WTC11 (cell line): Measurements from ENCODE around the gene ABCB8. TPM values are rescaled to one million over a fixed set of nuclear protein-coding genes. Genes with fewer than 3 reads are reported as not detected.

Experiments
- ATAC-seq: fragments of 200-7000 bp; cut with Tn5 transposase; 2 replicates; pipeline ENCODE4 v1.10.0; 2021; ENCODE audit warnings: mild to moderate bottlenecking, moderate library complexity
- CTCF ChIA-PET: fragments of 300-600 bp; sonication (Branson Sonifier 250); formaldehyde crosslinking; loops from one replicate; lab custom pipeline; 2021; ENCODE audit warnings: antibody characterized with exemption; lab: Charles Lee
- POLR2A ChIA-PET: fragments of 350-600 bp; sonication (Branson Sonifier 250); formaldehyde crosslinking; loops from one replicate; lab custom pipeline; 2021; ENCODE audit warnings: antibody characterized with exemption; lab: Charles Lee
- DNase-seq: peaks from one replicate; pipeline ENCODE4 v3.0.0; 2021; ENCODE audit warnings: low spot score
- H3K27ac Mint-ChIP-seq: 2 replicates; pipeline ENCODE4 v1.8.0; 2021; ENCODE audit warnings: mixed read lengths
- H3K27me3 Mint-ChIP-seq: 2 replicates; pipeline ENCODE4 v1.8.0; 2021; ENCODE audit warnings: low read depth, mild to moderate bottlenecking, moderate library complexity, mixed read lengths
- H3K36me3 Mint-ChIP-seq: 2 replicates; pipeline ENCODE4 v1.8.0; 2021; ENCODE audit warnings: mixed read lengths
- H3K4me1 Mint-ChIP-seq: 2 replicates; pipeline ENCODE4 v1.8.0; 2022; ENCODE audit warnings: mixed read lengths
- H3K4me3 Mint-ChIP-seq: 2 replicates; pipeline ENCODE4 v1.8.0; 2021; ENCODE audit warnings: mild to moderate bottlenecking, moderate library complexity, mixed read lengths
- H3K9me3 Mint-ChIP-seq: 2 replicates; pipeline ENCODE4 v1.8.0; 2021; ENCODE audit warnings: mixed read lengths
- ATF1 ChIP-seq: sonication (generic); formaldehyde crosslinking; IDR thresholded peaks from 2 replicates; pipeline ENCODE4 v1.8.1; 2023; ENCODE audit warnings: mild to moderate bottlenecking, moderate library complexity, missing genetic modification reagents
- E2F1 ChIP-seq: sonication (generic); formaldehyde crosslinking; IDR thresholded peaks from 2 replicates; pipeline ENCODE4 v1.8.0; 2022; ENCODE audit warnings: mild to moderate bottlenecking, missing genetic modification reagents
- ELF4 ChIP-seq: sonication (generic); formaldehyde crosslinking; IDR thresholded peaks from 2 replicates; pipeline ENCODE4 v1.8.1; 2022; ENCODE audit warnings: low read depth, mild to moderate bottlenecking, moderate library complexity, missing genetic modification reagents
- ETV6 ChIP-seq: sonication (generic); formaldehyde crosslinking; IDR thresholded peaks from 2 replicates; pipeline ENCODE4 v1.8.1; 2022; ENCODE audit warnings: mild to moderate bottlenecking, missing genetic modification reagents
- FOXJ3 ChIP-seq: sonication (generic); formaldehyde crosslinking; IDR thresholded peaks from 2 replicates; pipeline ENCODE4 v1.9.0; 2021; ENCODE audit warnings: missing genetic modification reagents, mild to moderate bottlenecking, borderline replicate concordance
- HMGA2 ChIP-seq: fragments of 250-450 bp; sonication (Bioruptor Pico); IDR thresholded peaks from 2 replicates; pipeline ENCODE4 v1.4.0; 2021; ENCODE audit warnings: mild to moderate bottlenecking, moderate library complexity
- JAZF1 ChIP-seq: fragments of 250-450 bp; sonication (Bioruptor Pico); IDR thresholded peaks from 2 replicates; pipeline ENCODE4 v1.9.0; 2021; ENCODE audit warnings: moderate library complexity, mild to moderate bottlenecking, inconsistent platforms
- NFE2L1 ChIP-seq: sonication (generic); formaldehyde crosslinking; IDR thresholded peaks from 2 replicates; pipeline ENCODE4 v1.8.1; 2023; ENCODE audit warnings: missing genetic modification reagents
- STAT6 ChIP-seq: sonication (generic); formaldehyde crosslinking; conservative IDR thresholded peaks from 2 replicates; pipeline ENCODE4 v1.8.1; 2023; ENCODE audit warnings: mild to moderate bottlenecking, low read depth, missing genetic modification reagents, moderate library complexity
- TEAD4 ChIP-seq: sonication (generic); formaldehyde crosslinking; IDR thresholded peaks from 2 replicates; pipeline ENCODE4 v1.8.0; 2022; ENCODE audit warnings: mild to moderate bottlenecking, missing genetic modification reagents
- TP53 ChIP-seq: sonication (generic); formaldehyde crosslinking; IDR thresholded peaks from 2 replicates; pipeline ENCODE4 v1.8.1; 2023; ENCODE audit warnings: mild to moderate bottlenecking, missing genetic modification reagents
- ZNF232 ChIP-seq: sonication (generic); formaldehyde crosslinking; IDR thresholded peaks from 2 replicates; pipeline ENCODE4 v1.8.0; 2022; ENCODE audit warnings: mild to moderate bottlenecking, missing genetic modification reagents
- total RNA-seq: library from RNA; stranded (reverse); gene quantifications from 3 replicates; pipeline ENCODE4 v1.2.3, GENCODE V29; 2021
- TF ChIP-seq, protein P1 (sequence below): fragments of 250-450 bp; sonication (Bioruptor Pico); IDR thresholded peaks from 2 replicates; pipeline ENCODE4 v1.9.0; 2021; ENCODE audit warnings: mild to moderate bottlenecking
- TF ChIP-seq, protein P2 (sequence below): sonication (generic); formaldehyde crosslinking; IDR thresholded peaks from 2 replicates; pipeline ENCODE4 v1.8.0; 2023; ENCODE audit warnings: mild to moderate bottlenecking, missing genetic modification reagents
- TF ChIP-seq, protein P3 (sequence below): fragments of 250-450 bp; sonication (Bioruptor Pico); conservative IDR thresholded peaks from 2 replicates; pipeline ENCODE4 v1.9.0; 2021; ENCODE audit warnings: mild to moderate bottlenecking

ABCB8 gene
- total RNA-seq, 1 experiment from 2014 or later: 35.9 TPM

GRCh38 chr7:151000897-151001495 is 27.3 kb upstream of the ABCB8 start:
- H3K36me3 Mint-ChIP-seq: no peaks in the 10 kb centered on the region
- ChIA-PET CTCF (interaction anchor here (5.5 kb wide), 1 partner anchor 9 kb away, joined by 61 read pairs; no protein-coding TSS in a partner anchor), POLR2A (no interaction called here)
- ATAC-seq (no peak), DNase-seq (no peak)
- H3K9me3 Mint-ChIP-seq: no peaks in the 10 kb centered on the region
- TF ChIP-seq, protein P1, sequence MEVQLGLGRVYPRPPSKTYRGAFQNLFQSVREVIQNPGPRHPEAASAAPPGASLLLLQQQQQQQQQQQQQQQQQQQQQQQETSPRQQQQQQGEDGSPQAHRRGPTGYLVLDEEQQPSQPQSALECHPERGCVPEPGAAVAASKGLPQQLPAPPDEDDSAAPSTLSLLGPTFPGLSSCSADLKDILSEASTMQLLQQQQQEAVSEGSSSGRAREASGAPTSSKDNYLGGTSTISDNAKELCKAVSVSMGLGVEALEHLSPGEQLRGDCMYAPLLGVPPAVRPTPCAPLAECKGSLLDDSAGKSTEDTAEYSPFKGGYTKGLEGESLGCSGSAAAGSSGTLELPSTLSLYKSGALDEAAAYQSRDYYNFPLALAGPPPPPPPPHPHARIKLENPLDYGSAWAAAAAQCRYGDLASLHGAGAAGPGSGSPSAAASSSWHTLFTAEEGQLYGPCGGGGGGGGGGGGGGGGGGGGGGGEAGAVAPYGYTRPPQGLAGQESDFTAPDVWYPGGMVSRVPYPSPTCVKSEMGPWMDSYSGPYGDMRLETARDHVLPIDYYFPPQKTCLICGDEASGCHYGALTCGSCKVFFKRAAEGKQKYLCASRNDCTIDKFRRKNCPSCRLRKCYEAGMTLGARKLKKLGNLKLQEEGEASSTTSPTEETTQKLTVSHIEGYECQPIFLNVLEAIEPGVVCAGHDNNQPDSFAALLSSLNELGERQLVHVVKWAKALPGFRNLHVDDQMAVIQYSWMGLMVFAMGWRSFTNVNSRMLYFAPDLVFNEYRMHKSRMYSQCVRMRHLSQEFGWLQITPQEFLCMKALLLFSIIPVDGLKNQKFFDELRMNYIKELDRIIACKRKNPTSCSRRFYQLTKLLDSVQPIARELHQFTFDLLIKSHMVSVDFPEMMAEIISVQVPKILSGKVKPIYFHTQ (CRISPR knock-in tag): no peak
- TF ChIP-seq, protein P2, sequence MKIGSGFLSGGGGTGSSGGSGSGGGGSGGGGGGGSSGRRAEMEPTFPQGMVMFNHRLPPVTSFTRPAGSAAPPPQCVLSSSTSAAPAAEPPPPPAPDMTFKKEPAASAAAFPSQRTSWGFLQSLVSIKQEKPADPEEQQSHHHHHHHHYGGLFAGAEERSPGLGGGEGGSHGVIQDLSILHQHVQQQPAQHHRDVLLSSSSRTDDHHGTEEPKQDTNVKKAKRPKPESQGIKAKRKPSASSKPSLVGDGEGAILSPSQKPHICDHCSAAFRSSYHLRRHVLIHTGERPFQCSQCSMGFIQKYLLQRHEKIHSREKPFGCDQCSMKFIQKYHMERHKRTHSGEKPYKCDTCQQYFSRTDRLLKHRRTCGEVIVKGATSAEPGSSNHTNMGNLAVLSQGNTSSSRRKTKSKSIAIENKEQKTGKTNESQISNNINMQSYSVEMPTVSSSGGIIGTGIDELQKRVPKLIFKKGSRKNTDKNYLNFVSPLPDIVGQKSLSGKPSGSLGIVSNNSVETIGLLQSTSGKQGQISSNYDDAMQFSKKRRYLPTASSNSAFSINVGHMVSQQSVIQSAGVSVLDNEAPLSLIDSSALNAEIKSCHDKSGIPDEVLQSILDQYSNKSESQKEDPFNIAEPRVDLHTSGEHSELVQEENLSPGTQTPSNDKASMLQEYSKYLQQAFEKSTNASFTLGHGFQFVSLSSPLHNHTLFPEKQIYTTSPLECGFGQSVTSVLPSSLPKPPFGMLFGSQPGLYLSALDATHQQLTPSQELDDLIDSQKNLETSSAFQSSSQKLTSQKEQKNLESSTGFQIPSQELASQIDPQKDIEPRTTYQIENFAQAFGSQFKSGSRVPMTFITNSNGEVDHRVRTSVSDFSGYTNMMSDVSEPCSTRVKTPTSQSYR: no peak
- TF ChIP-seq, protein P3, sequence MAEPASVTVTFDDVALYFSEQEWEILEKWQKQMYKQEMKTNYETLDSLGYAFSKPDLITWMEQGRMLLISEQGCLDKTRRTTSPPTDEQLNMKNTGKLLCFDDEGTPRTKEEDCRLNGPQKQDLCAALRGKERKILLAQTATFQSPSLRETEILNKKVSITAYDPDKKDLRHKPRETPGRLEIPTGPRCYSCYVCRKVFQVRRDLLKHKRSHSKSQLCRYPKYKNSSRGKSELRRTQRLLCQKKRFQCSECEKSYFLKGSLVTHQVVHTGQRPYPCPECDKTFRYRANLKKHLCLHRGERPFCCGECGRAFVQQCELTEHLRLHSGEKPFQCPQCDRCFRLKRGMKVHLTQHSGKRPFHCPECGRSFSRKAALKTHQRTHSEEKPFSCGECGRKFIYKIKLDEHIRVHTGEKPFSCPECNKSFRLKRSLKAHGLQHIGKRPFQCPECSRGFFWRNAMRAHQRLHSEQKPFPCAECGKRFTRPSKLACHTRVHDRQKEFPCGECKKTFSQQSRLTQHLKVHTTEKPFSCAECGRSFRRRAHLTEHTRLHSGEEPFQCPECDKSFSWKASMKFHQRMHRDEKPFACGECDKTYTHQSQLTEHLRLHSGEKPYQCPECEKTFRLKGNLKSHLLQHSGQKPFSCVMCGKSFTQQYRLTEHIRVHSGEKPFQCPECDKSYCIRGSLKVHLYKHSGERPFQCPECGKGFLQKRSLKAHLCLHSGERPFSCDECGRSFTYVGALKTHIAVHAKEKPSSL (CRISPR knock-in tag): no peak
- no peak for TF ChIP-seq ZNF232 (CRISPR knock-in tag)
- no peak for TF ChIP-seq TP53 (CRISPR knock-in tag)
- no peak for TF ChIP-seq TEAD4
- no peak for TF ChIP-seq ETV6 (CRISPR knock-in tag)
- TF ChIP-seq E2F1: no peak
- no peak for TF ChIP-seq FOXJ3 (CRISPR knock-in tag)
- TF ChIP-seq ATF1 (CRISPR knock-in tag): no peak
- TF ChIP-seq JAZF1 (CRISPR knock-in tag): no peak
- TF ChIP-seq ELF4: no peak
- TF ChIP-seq NFE2L1: no peak
- TF ChIP-seq HMGA2 (CRISPR knock-in tag): no peak
- no peak for TF ChIP-seq STAT6 (CRISPR knock-in tag)
- 0 out of 2 replicates have a peak, but pooled peaks cover 2% of the 10 kb centered on the region for H3K4me1 Mint-ChIP-seq
- no peak overlapping the region for H3K4me3 Mint-ChIP-seq
- H3K27ac Mint-ChIP-seq: no peak overlapping the region
- H3K27me3 Mint-ChIP-seq: peaks cover 2% of the 10 kb centered on the region; the same call in 1 of the 2 replicates
